HG03565 (cell line): Measurements from ENCODE around the gene CYTH1.

Experiments used
- ATAC-seq: cut with Tn5 transposase; IDR thresholded peaks from one replicate; pipeline ENCODE4 v1.9.1; 2021; ENCODE audit warnings: mild to moderate bottlenecking, moderate library complexity; ENCODE audit not compliant: unreplicated experiment

The CYTH1 gene

DNA sequence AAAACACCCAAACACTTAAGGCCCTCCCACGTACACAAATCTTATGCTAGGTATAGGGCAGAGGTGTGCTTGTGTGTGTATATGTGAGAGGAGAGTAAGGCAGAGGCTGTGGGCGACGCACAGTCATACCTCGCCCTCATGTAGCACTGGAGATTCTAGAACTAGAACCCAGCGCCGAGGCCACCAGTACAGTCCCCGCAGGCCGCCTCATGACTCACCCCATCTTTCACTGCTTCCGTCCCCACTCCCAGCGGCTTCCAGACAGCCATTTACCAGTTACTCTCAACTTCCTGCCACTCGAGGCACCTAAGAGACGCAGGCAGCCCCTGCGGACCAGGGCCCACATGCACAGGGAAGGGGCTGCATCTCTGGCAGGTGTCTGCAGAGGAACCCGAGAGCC is 23.2 kb upstream of the CYTH1 start:
- no peak for ATAC-seq

DNA sequence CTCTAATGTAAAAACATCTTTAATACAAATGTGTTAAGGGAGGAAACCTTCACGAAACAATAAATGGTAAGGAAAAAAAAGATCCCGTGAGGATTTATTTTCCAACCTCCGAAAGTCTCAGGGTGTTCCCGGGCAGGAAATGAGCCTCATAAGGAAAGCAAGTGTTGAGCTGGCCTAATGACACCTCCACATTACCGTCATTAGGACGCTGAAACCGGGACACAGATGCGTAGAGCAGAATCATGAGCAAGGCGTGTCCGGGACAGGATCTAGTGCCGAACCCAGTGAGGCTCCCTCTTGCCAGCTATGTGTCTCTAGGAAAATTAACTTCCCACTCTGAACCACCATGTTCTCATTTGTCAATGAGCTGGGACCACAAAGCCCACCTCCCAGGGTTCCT is 22.7 kb upstream of the CYTH1 start:
- no peak for ATAC-seq

DNA sequence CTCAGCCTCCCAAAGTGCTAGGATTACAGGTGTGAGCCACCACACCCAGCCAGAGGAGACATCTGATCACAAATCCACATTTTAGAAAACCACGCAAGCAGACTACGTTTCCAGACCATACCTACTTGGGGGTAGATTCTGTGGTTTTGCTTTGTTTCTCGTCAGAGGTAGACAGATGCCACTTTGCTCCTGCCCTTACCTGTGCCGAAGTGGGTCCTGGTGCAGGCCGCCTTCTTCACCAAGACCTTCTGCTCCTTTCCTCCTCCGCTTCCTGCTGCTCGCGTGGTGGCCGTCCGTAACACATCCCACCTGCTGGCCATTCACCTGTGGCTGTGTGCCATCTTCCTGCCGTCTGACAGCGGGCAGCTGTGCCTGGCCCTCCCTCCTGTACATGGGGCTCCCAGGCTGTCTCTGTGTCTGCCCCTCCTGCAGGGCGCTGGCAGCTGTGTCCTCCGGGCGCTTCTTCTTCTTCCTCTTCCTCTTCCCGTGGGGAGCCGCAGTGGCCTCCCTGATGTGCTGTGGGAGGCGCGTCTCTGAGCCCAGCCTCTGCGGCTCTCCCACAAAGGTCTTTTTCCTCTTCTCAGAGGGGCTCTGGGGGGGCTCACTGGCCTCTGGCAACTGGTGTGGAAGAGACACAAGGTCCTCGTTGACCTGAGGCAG is 21.2 kb upstream of the CYTH1 start:
- no peak for ATAC-seq

DNA sequence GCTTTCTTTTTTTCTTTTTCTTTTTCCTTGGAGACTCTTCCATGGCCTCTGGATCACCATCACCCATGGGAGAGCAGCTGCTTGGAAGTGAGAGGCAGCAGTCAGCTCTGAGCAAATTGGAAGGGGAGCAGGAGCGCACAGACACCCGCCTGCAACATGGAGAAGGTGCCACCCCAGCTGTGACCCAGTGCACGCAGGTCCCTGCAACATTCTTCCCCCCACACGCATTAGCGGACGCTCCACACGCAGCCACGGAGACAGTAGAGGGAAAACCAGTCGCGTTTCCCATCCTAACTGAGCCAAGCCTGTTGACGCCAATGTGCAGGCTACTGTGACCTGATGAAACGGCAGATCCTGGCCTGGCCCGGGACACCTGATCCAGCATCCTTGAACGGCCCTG is 20.4 kb upstream of the CYTH1 start:
- no peak for ATAC-seq

DNA sequence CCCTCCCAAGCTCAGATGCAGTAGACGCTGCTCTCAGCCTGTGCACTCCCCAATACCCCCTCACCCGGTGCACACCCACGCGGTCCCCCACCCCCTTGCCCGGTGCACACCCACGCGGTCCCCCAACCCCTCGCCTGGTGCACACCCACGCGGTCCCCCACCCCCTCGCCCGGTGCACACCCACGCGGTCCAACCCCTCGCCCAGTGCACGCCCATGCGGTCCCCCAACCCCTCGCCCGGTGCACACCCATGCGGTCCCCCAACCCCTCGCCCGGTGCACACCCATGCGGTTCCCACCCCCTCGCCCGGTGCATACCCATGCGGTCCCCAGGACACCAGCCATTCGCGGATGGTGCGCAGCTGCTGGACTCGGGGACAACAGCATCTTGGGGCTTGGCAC is 19.9 kb upstream of the CYTH1 start:
- no peak for ATAC-seq

DNA sequence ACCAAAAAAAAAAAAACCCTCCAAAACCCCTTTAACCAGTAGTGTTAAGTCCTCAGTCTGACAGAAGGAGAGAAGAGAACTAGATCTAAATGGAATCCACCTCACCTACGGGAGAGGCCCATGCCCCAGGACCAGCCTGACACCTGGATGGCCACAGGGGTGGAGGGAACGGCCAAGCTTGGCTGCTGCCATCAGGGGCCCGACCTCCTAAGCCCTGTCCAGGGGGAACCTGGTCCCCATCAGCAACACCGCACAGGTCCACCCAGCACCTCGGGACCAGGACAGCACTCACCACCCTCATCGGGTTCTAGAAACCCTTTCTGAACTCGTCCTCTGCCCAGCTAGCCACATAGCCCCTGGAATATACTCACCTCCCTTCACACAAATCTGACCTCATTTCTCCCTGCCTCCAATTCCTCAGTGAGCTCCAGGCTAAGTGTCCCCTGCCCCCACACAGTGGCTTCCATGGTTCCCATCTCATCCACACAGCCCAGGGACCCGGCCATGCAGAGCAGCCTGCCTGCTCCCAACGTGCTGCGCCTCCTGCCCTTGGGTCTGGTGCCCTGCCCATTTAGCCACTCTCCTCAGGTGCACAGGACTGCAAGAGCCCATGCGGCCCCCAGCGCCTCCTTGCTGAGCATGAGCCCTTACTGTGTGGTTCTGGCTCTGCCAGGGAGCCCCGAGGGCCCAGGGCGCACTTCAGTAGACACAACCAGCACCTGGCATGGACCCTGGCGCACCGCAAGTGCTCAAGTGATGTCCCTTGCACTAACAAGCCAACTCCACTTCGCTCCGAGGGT is 18.3 kb upstream of the CYTH1 start:
- no peak for ATAC-seq

DNA sequence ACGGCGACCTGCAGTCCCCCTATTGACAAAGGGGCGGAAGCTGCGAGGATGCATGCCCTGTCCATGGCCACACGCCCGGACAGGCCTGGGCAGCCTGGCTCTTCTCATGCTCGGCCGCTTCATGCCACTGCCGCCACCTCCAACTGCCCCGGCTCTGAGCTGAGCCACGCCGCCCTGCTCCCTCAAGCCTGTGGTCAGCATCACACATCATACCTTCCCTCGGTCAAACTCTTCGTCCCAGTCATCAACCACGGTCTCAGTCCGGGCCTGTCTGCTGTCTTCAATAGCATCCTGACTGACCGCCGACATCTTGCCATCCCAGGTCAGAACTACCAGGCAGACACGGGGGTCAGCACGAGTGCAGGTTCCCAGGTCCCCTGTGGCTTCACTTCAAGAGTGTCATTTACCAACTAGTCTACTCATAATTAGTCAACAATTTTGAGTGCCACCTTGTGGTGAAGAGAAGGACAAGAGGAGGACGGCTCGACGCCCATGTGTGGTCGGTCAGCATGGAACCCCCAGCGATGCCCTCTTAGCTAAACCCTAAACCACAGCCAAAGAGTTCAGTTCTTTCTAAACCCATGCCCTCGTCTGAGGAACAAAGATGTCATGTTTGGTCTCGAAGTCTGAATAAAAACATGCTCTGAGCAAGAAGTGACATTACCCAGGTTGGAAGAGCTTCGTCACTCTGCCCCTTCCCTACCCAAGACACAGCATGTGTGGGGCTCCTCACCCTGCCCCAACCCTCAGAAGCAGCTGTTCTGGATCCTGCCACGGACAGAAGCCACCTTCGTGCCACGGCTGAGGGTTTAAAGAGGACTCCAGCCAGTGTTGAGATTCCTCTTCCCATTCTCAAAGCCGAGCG is 16.9 kb upstream of the CYTH1 start:
- ATAC-seq: no peak

DNA sequence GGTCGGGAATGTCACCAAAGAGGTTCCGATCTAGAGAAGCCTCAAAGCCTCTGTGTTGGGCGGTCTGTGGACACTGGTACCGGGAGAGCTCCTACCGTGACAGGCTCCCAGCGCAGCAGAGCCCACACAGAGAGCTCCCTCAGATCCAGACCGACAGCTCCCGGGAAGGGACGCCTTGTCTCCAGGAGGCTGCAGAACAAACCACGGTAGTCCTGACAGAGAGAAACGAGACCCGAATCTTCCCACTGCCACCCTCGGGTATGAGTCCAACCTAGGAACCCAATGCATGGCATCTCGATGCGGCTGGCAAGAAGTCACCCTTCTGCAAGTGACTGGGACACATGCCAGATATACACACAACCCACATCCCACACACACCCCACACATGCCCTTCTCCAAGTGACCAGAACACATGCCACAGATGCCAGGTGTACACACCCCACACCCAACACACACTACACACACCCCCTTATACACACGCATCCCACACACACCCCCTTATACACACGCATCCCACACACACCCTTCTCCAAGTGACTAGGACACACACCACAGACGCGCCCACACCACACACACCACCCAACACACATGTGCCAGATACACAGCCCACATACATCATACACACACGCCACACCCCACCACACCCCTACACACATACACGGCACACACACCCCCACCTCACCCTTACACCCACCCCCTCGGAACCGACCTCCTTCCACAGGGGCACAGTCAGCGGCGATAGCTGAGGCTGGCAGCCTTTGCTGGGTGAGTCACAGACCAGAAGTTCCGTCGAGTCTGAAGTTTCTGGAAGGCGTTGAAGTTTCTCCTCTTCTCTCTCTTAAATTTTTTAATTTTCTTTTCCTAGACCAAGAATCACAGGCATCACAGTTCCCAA is 15.9 kb upstream of the CYTH1 start:
- ATAC-seq: no peak

DNA sequence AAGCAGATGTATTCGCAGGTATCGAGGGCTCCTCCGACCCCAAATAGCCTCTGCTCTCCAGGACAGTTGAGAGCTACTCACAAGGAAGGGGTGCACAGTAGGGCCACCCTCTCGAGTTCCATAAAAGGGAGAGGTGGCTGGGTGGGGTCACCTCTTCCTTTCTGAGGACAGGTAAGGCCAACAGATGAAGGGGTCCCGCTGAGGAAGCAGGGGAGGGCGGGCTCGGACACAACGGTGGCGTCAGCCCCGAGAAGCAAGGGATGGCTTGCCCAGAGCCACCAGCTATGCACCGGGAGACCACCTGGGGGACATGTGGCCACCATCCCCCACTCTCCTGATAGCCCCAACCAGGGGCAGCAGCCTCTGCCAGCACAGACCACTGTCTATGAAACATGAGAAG is 15.1 kb upstream of the CYTH1 start:
- ATAC-seq: no peak

DNA sequence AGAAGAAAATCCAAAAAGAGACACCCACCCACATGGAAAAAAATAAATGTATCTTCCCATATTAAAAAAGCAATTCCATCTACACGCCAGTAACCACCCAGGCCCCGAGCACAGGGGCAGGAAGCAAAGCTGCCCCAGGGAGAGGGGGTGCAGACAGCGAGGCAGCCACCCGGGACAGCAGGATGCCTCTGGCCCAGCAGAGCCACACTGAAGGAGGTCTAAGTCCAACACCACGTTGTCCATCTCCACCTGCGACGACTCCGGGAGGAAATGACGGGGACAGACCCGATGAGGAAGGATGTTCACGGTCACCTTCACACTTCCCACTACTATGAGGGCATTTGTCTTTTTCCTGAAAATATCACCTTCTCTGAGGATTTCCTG is 14.4 kb upstream of the CYTH1 start:
- no peak for ATAC-seq

DNA sequence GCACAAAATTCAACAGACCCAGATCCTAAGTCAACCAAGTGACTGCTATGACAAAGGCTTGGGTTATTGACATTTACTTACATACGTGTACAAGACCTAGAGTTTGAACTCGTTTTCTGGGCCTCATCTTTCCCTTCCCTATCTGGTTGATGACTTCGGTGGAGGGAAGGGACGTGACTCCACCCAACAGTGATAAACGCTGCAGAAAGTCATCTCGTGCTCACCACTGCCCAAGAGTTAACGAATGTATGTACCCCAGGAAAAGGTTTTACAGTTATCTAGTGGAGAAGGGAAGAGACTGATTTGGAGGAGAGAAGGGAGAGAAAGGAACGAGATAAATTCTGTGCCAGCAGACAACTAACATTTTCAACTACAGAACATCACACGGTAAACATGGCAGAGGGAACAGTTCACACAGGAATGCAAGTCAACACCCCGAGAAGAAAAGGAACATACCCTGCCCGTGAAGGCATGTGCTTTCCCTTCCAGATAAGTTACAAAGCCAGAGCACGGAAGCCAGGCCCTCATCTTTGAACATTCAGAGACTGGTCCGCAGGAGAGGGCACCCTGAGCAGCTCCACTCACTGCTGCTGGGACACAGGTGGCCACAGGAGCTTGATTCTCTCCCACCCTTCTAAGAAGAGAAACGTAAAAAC is 13.9 kb upstream of the CYTH1 start:
- no peak for ATAC-seq

DNA sequence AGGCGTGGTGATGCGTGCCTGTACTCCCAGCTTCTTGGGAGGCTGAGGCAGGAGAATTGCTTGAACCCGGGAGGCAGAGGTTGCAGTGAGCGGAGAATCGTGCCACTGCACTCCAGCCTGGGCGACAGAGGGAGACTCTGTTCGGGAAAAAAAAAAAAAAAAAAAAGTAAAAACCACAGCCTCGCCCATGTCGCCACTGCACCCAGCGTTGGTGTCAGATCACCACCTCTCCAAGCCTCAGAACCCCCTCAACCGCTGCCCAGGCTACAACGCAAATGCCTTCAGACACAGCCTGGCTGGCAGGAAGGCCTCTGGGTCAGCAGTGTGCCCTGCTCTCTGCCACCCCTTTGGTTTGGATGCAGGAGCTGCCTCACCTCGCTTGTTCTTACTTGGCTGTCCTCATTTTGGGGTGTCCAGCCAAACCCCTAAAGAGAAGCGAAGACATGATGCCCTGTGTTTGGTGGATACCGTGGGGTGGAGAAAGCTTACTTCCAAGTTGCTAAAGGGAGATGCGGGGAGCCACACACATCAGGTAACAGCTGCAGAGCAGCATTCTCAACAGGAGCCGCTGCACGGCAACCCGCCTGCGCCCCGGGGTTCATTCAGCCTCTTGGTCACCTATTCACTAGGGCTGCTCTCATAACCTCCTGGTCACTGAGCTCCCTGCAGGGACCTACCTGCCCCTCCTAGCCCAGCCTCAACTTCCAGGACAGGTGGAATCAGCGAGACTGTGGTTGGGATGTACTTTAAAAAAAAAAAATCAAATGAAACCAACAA is 13.0 kb upstream of the CYTH1 start:
- no peak for ATAC-seq

DNA sequence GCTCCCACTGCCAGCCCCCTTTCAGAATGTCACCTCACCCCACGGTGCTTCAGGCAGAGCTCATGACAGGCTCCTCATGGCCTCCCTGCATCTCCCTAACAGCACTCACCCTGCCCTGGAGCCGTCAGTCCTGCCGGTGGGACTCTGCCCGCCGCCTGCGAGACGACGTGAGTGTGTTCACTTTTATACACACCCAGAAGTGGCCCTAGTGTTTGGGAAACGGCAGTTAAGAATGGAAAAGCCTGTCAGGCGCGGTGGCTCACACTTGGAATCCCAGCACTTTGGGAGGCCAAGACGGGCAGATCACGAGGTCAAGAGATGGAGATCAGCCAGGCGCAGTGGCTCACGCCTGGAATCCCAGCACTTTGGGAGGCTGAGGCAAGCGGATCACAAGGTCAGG is 12.3 kb upstream of the CYTH1 start:
- ATAC-seq: no peak

DNA sequence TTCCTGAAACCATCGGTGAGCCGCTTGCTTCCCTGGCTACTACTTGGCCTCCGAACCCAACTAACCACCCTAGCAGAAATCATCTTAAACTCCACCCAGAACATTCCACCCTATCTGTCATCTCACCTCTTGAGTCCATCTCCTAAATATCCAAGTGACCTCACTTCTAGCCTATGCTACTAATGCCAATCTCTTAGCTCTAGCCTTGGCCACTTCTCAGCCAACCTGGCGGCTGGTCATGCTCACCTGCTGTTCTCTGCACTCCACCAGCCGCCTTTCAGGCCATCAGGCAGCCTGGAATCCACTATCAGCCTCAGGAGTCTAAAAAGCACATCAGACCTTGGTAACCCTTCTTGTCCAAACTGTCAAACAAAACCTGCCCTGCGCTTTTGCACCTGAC is 11.9 kb upstream of the CYTH1 start:
- ATAC-seq: no peak

DNA sequence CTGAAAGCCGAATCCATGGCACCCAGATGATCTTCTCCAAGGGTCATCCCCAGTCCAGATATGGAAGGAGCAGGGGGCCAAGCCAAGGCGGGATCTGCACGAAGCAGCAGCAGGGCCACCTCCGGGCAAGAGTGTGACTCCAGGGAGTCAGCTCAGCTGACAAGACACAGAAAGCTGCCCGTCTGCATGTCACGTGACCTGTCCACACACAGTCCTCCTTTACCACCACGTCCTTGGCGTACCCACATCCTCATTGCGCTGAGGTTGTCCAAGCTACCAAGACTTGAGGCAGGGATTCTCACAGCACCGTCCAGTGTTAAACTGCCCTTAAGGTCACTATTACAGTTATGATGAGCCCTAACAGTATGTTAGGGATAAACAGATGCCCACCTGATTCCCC is 11.3 kb upstream of the CYTH1 start:
- ATAC-seq: no peak

DNA sequence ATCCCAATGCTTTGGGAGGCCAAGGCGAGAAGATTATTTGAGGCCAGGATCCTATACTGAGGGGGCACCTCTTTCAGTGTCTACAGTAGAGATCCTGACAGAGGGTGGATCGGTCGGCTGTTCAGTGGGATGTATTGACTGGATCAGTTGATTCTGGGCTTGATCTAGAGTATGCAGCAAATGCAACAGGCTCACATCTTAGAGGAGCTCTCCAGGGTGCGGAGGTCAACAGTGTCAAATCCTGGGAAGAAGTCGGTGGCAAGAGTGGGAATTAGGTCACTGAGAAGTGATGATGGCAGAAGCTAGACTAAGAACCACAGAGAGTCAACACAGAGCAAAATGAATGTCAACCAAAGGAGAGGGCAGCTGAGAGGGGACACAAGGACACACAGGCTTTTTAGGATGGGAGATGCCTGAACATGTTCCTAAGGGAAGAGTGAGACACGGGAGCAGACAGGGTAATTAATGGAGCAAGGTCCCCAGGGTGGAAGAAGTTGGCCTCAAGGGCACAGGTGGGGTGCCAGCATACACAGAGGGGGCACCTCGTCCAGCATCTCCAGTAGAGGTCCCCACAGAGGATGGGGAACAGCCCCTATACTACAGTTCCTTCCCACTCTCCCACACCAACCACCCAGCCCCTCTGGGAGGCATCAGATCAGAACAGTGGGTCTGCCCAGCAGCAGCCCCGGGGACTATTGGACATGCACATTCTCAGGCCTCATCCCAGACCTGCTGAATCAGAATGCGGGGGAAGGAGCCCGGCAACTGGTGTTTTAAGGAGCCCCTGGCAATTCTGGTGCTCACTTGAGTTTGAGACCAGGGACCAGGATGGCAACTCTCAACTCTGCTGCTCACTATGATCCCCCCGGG is 10.0 kb upstream of the CYTH1 start:
- no peak for ATAC-seq

DNA sequence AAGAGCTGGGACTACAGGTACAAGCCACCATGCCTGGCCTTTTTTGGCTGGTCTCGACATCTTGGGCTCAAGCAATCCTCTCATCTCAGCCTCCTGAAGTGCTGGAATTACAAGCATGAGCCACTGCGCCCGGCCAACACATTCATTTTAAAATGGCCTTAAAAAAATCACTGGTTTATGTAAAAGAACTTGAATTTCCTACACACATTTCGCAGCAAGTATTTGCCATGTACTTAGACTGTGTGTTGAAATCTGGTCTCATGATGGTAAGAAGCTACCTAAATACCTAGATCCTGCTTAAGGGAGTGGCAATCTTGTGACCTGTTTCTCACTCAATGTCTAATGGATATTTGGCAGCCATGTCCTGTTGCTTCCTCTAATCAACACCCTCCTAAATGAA is 8.5 kb upstream of the CYTH1 start:
- no peak for ATAC-seq

DNA sequence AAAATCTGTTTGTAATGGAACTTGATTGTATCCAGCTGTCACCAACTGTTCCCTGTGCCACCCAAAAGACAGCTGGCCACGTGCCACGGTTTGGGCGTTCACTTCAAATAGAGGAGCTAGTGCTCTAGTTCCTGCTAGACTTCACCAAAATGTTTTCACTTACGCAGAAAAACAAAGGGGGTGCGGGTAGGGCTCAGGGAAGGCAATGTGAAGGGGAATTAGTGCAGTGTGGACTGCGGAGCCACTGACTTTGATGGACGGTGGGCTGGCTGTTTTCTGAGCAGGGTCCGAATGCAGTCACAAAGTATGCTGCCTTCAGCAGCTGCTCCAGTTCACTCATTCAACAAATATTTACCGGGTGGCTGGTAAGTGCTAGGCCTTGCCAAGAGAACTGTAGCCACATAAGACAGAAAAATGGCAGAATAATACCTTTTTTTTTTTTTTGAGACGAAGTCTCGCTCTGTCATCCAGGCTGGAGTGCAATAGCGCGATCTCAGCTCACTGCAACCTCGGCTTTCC is 7.6 kb upstream of the CYTH1 start:
- ATAC-seq: no peak
